ENCODE measurements around the gene OR51I1. TPM values are rescaled to one million over a fixed set of nuclear protein-coding genes. Genes with fewer than 3 reads are reported as not detected.

The OR51I1 gene
- total RNA-seq (2022), result not detected in 2 replicates
- Bru-seq, nascent RNA, result not detected
- percentile 24 among the genes with signal in this experiment for BruChase-seq, experiment 1, labeled RNA remaining after a 6-hour chase
- BruChase-seq, experiment 2, labeled RNA remaining after a 2-hour chase, result percentile 21 among the genes with signal in this experiment
- long read RNA-seq, result 0 reads

DNA sequence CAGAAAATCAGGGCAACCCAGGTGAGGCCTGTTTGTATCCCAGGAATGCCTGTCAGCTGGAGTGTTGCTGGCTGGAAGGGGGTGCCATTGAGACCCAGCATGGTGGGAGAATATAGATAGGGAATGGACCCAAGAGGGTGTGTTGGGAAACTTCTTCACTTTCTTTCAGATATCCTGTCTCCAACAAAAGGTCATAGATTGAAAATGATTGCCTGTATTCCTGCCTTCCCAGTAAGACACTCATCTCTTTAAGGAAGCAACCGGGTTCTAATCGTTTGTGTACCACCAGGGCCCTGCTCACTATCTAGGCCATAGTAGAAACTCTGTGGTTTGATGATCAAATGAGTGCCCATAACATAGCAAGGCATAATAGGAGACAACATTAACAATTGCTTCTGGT, at the start of gene OR51I1:
Gene OR51I1, minus strand, starts transcription at position 101 of the 400 bp plus-strand sequence. Its CDS starts 0 bp downstream, at position 101.
- Mint-ChIP-seq H3K27me3 (ENCODE audit: insufficient read depth, unreplicated experiment) (peaks cover 67% of the 10 kb centered on the region), H3K4me1 (ENCODE audit: insufficient read depth, unreplicated experiment) (no peaks in the 10 kb centered on the region), H3K9me3 (ENCODE audit: unreplicated experiment) (no peaks in the 10 kb centered on the region), H3K4me3 (ENCODE audit: unreplicated experiment) (no peak within 1 kb of the TSS), H3K36me3 (ENCODE audit: insufficient read depth, unreplicated experiment) (no peaks in the 10 kb centered on the region), H3K27ac (ENCODE audit: low read depth, unreplicated experiment) (no peak within 1 kb of the TSS)
- TF ChIP-seq, protein P1, sequence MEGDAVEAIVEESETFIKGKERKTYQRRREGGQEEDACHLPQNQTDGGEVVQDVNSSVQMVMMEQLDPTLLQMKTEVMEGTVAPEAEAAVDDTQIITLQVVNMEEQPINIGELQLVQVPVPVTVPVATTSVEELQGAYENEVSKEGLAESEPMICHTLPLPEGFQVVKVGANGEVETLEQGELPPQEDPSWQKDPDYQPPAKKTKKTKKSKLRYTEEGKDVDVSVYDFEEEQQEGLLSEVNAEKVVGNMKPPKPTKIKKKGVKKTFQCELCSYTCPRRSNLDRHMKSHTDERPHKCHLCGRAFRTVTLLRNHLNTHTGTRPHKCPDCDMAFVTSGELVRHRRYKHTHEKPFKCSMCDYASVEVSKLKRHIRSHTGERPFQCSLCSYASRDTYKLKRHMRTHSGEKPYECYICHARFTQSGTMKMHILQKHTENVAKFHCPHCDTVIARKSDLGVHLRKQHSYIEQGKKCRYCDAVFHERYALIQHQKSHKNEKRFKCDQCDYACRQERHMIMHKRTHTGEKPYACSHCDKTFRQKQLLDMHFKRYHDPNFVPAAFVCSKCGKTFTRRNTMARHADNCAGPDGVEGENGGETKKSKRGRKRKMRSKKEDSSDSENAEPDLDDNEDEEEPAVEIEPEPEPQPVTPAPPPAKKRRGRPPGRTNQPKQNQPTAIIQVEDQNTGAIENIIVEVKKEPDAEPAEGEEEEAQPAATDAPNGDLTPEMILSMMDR (IDR thresholded peaks at IDR 0.05; ENCODE audit: unreplicated experiment), result no peak
- DNase-seq (ENCODE audit: unreplicated experiment), result no peak
- POLR2A ChIA-PET, result no interaction called here
- CTCF ChIA-PET, result no interaction called here
- intact Hi-C loops (cut with micrococcal nuclease), result no loop called here
- no TSS peak for BruUV-seq (replicated peaks)

DNA sequence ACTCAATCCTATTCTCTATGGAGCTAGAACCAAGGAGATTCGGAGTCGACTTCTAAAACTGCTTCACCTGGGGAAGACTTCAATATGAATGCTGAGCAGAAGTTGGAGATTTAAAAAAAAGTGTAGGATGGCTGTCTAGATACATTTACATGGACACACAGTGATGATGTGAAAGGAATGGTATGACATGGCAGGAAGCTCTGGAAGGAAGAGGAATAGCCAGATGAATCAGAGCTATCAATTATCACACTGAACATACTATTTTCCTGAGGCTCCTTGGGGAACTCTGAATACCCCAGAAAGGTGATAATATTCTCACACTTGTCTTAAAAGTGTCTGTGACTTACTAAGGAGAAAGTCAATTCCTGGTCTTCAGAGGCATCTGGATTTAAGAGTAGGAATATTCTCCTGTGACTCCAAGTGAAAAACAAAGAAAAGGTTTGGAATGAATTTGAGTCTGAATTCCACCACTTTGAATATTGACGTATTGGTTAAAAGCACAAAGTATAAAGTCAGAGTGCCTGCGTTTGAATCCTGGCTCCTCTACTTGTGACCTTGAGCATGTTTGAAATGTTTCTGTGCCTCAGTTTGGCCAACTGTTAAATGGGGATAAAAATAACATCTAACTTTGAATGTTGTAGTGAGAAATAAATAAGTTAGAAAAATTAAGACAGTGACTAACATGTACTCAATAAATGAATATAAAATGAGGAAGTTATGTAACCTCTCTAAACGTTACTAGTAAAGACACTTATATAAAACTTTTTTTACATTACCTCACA, 48.5 kb upstream of the OR51I1 start:
- no peak for DNase-seq (ENCODE audit: unreplicated experiment)
- TF ChIP-seq, protein P1 (IDR thresholded peaks at IDR 0.05; ENCODE audit: unreplicated experiment), result no peak
- H3K4me3 Mint-ChIP-seq (ENCODE audit: unreplicated experiment), result no peak overlapping the region
- ChIA-PET POLR2A (no interaction called here), CTCF (no interaction called here)
- H3K27me3 Mint-ChIP-seq (ENCODE audit: insufficient read depth, unreplicated experiment), result peaks cover 38% of the 10 kb centered on the region
- intact Hi-C loops (cut with micrococcal nuclease), result no loop called here
- H3K4me1 Mint-ChIP-seq (ENCODE audit: insufficient read depth, unreplicated experiment), result no peaks in the 10 kb centered on the region
- BruUV-seq (replicated peaks), result no TSS peak
- H3K9me3 Mint-ChIP-seq (ENCODE audit: unreplicated experiment), result no peaks in the 10 kb centered on the region
- H3K27ac Mint-ChIP-seq (ENCODE audit: low read depth, unreplicated experiment), result no peak overlapping the region
- H3K36me3 Mint-ChIP-seq (ENCODE audit: insufficient read depth, unreplicated experiment), result no peaks in the 10 kb centered on the region

GRCh38 chr11:5488798-5489399, 47.6 kb upstream of the OR51I1 start:
- no peak for DNase-seq (ENCODE audit: unreplicated experiment)
- peaks cover 43% of the 10 kb centered on the region for H3K27me3 Mint-ChIP-seq (ENCODE audit: insufficient read depth, unreplicated experiment)
- no peak overlapping the region for H3K27ac Mint-ChIP-seq (ENCODE audit: low read depth, unreplicated experiment)
- TF ChIP-seq, protein P1 (IDR thresholded peaks at IDR 0.05; ENCODE audit: unreplicated experiment), result no peak
- H3K9me3 Mint-ChIP-seq (ENCODE audit: unreplicated experiment), result no peaks in the 10 kb centered on the region
- no peaks in the 10 kb centered on the region for H3K36me3 Mint-ChIP-seq (ENCODE audit: insufficient read depth, unreplicated experiment)
- H3K4me1 Mint-ChIP-seq (ENCODE audit: insufficient read depth, unreplicated experiment), result no peaks in the 10 kb centered on the region
- no TSS peak for BruUV-seq (replicated peaks)
- ChIA-PET POLR2A (no interaction called here), CTCF (no interaction called here)
- intact Hi-C loops (cut with micrococcal nuclease), result no loop called here
- no peak overlapping the region for H3K4me3 Mint-ChIP-seq (ENCODE audit: unreplicated experiment)

DNA sequence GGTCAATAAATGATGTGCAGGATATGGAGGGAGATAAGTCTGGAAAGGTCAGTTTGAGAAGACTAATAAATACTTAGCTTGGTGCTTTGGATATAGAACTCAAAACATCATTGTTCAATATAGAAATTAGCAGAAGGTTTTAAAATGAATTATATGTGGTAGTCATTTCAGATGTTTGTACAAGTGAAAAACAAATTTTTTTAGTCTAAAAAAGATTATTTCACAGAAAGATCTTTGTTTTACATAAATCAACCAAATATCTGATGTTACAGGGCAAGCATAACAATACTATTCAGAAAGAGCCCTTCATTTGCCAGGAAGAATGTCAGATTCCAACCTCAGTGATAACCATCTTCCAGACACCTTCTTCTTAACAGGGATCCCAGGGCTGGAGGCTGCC, 47.1 kb upstream of the OR51I1 start, which contains the start of gene OR52D1:
Gene OR52D1, plus strand, starts transcription at position 301 of the 400 bp plus-strand sequence. Its CDS starts 22 bp downstream, at position 323.
- intact Hi-C loops (cut with micrococcal nuclease), result no loop called here
- ChIA-PET POLR2A (no interaction called here), CTCF (no interaction called here)
- Mint-ChIP-seq H3K27me3 (ENCODE audit: insufficient read depth, unreplicated experiment) (peaks cover 48% of the 10 kb centered on the region), H3K4me1 (ENCODE audit: insufficient read depth, unreplicated experiment) (no peaks in the 10 kb centered on the region), H3K9me3 (ENCODE audit: unreplicated experiment) (no peaks in the 10 kb centered on the region), H3K27ac (ENCODE audit: low read depth, unreplicated experiment) (no peak within 1 kb of the TSS), H3K36me3 (ENCODE audit: insufficient read depth, unreplicated experiment) (no peaks in the 10 kb centered on the region), H3K4me3 (ENCODE audit: unreplicated experiment) (no peak within 1 kb of the TSS)
- TF ChIP-seq, protein P1 (IDR thresholded peaks at IDR 0.05; ENCODE audit: unreplicated experiment), result no peak
- BruUV-seq (replicated peaks), result no TSS peak
- no peak for DNase-seq (ENCODE audit: unreplicated experiment)

Measured in MCF 10A (cell line).